GM21786 (cell line): ENCODE results near the gene TMCC3.
"Not testable (repeated sequence)": the region's sequence is repeated elsewhere in the genome, so short reads cannot be mapped to it uniquely, and the experiment has no call there.

Source experiments
- ATAC-seq: cut with Tn5 transposase; IDR thresholded peaks from one replicate; pipeline ENCODE4 v1.9.1; 2021; ENCODE audit not compliant: unreplicated experiment

TMCC3 gene

GRCh38 chr12:94575645-94576403, 74.5 kb downstream of the TMCC3 start:
- no peak for ATAC-seq

DNA sequence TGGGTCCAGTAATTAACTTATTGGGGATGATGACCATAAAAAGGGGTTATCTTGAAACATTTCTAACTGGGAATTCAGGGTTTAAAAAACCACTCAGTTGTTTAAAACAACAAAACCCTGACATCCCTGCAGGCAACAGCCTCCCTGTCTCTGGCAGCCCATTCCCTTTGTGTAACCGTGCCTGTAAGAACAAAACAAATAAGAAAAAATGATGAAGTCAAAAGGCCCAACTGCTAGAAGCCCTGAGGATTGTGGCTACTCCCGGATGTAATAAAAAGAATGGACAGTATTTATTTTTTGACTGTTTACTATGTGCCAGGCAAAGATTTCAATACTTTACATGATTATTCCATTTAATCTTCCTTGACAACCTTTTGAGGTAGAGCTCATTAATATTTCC, 75.3 kb downstream of the TMCC3 start:
- ATAC-seq: no peak

GRCh38 chr12:94571556-94571955, 78.8 kb downstream of the TMCC3 start:
- ATAC-seq: no peak

- no peak for ATAC-seq
These were observed 80.2 kb downstream of the TMCC3 start for GRCh38 chr12:94570161-94570560.

DNA sequence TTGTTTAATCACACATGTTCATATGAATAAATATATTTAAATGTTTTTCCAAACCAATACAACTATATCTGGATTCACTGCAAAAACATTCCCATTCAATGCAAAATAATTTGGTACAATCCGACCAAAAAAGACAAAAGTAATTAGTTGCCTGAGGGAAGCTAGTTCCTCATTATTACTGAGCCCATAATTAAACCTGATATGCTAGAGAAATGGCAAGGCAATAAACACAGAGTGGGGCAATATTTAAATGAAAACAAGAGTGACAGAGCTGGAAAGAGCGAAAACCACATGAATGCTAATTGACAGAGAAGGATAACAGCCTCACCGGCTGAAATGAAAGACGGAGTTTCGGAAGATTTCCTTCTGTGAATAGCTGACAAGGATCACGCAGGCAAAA, 82.6 kb downstream of the TMCC3 start:
- no peak for ATAC-seq

DNA sequence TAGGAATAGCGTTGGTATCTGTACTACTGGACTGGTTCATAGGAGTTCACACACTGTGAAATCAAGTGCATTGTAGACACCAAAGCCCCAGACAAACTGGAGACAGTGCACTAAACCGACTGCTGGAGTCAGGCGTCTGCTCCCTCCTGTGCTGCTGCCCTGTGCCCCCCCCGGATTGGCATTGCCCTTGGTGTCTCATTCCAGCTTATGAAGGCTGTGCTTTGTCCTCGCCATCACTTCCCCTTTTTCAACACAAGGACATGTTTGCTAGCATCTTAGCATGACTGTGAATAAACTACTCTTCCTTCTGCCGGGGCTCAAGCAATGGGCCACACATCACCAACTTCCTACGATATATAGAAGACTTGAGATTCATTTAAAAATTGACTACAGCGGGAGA, 84.0 kb downstream of the TMCC3 start:
- ATAC-seq: no peak

- ATAC-seq: no peak
These were observed 84.7 kb downstream of the TMCC3 start for GRCh38 chr12:94565683-94566082.

DNA sequence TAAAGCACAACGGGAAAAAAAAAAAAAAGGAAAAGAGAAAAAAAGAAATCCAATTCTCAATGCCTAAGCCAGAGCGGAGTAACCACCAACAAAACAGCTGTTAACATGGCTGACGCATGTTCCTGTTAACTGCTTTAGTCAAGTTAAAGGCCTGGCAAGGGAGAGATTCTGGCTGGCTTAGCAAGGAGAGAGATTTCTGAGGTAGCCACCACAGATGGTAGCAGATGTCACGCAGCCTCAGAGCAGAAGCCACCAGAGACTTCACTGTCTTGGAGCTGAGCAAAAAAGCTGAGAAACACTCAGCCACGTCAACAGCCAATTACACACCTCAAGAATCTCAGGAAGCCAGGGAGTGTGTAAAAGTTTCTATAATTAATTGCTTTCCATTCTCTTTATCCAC, 87.1 kb downstream of the TMCC3 start:
- ATAC-seq: no peak

DNA sequence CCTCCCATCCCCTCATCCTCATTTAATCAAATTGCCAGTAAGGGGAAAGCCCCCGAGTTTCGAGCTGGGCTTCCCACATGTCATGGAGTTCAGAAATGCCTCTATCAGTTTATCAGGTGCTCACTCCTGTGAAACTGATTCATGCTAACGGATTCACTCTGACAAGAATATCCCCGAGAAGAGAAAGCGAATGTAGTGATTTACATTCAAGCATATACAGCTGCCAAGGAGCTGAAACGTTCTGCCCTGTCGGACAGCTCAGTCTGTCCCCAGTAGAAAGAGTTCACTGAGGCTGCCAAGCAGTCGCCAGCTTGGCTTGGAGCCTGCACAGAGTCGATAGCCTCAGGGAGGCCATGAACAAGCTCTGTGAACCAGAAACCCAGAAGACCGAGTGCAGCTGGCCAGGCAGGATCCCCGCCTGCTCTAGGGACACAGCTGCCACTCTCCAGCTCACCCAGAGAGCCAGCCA, 88.4 kb downstream of the TMCC3 start:
- ATAC-seq: peak; percentile 89

- ATAC-seq: peak; percentile 53
These were observed 89.7 kb downstream of the TMCC3 start for GRCh38 chr12:94560431-94561221.

GRCh38 chr12:94558612-94559011, 91.7 kb downstream of the TMCC3 start:
- ATAC-seq: no peak

- no peak for ATAC-seq
These were observed 92.5 kb downstream of the TMCC3 start for GRCh38 chr12:94557746-94558295.

- no peak for ATAC-seq
These were observed 94.7 kb downstream of the TMCC3 start for GRCh38 chr12:94555687-94556086.

- ATAC-seq: no peak
These were observed 96.5 kb downstream of the TMCC3 start for GRCh38 chr12:94553875-94554274.

GRCh38 chr12:94553130-94553519, 97.2 kb downstream of the TMCC3 start:
- ATAC-seq: no peak

DNA sequence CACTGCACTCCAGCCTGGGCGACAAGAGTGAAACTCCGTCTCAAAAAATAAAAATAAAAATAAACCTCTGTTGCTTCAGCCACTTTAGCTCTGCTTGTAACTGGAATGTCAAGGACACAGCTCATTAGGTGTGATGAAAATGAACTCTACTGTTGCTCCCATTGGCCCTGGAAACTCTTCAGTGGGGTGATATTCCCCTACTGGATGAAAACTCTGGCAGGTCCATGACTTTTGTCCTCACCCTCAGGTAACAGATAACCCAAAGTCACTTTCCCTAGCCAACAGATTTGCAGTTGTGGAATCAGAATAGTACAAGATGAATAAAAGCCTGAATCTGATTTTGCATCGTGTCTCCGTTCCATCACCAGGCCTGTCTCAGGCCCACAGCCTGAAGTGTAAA, 98.5 kb downstream of the TMCC3 start:
- ATAC-seq: no peak

DNA sequence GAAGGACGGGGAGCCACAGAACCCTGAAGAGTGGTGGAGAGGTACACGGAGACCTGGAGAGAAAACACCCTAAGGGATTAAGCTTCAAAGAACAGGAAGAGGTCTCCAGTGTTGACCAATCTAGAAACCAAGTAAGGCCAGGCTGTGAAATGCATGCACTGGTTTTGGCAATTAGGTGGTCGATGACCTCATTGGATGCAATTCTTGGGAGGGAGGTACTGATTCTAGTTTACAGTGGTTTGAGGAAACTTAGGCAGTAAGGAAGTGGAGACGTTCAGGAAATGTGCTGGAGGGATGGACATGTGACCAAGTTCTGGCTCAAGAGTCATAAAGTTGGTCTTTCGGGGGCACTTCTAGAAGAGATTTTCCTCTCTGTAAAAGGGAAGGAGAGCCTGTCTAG, 99.4 kb downstream of the TMCC3 start:
- no peak for ATAC-seq

GRCh38 chr12:94548833-94549232, 101.5 kb downstream of the TMCC3 start:
- not testable (repeated sequence) for ATAC-seq

DNA sequence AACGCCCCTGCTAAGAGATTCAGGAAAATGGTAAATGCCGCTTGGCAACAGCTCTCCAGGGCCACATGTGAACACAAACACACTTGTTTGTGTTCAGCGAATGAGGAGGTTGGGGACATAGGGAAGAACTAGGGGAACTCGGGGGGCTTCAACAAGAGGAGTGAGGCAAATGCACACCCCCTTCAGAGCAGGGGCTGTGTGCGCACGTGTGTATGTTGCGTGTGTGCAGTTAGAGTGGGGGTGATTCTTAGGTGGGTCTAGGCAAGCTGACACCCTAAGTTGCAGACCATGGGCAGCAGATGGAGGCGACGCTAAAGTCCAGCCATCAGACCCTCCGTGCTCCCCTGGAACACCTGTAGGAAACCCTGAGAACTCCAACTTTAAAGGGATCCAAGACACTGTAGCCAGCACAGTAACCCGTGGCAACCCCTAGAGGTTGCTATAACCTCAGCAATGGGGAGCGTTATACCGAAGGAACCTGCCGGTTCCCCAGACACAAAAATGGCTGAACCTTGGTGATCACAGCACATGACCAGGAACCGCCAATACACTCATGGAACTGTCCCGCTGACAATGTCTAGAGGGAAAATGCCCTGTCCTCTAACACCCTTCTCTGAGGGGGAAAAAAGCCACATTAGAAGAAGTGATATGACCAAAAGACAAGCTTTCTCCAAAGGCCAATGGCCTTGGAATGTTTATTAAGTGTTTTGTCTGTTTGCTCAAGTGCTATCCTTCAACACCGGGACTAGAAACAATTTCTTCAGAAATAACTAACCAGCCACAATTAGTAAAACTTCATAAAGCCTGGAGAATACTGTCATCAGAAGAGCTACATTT, 104.2 kb downstream of the TMCC3 start:
- ATAC-seq: peak; percentile 47

GRCh38 chr12:94544355-94544754, 106.0 kb downstream of the TMCC3 start:
- no peak for ATAC-seq

GRCh38 chr12:94538318-94538717, 112.0 kb downstream of the TMCC3 start:
- ATAC-seq: no peak
